Astrocyte (in vitro differentiated cells and primary cell): ENCODE measurements around the gene IDS. TPM values are rescaled to one million over a fixed set of nuclear protein-coding genes. Genes with fewer than 3 reads are reported as not detected.
A peak's percentile ranks its signal among the peaks of the same experiment; 100 is the strongest.

Source experiments
- DNase-seq: peaks from one replicate; pipeline ENCODE4 v3.0.0-alpha.2; 2010; ENCODE audit warnings: low read depth
- FAIRE-seq: peaks from 2 replicates; lab custom pipeline; 2011; peaks lifted over from hg19 to GRCh38; lab: Jason Lieb, UNC
- H2AFZ ChIP-seq: 2 replicates; pipeline ENCODE4 v1.6.0; 2012; ENCODE audit warnings: low read depth, low read length, inconsistent platforms
- H3K27ac ChIP-seq: 2 replicates; pipeline ENCODE4 v1.5.1; 2011; ENCODE audit warnings: low read depth, low read length, inconsistent platforms
- H3K27me3 ChIP-seq: 2 replicates; pipeline ENCODE4 v1.6.0; 2011; ENCODE audit warnings: low read length, inconsistent platforms; ENCODE audit not compliant: insufficient read depth
- H3K36me3 ChIP-seq: 2 replicates; pipeline ENCODE4 v1.5.1; 2011; ENCODE audit warnings: low read length, inconsistent platforms; ENCODE audit not compliant: insufficient read depth
- H3K4me1 ChIP-seq: 2 replicates; pipeline ENCODE4 v1.5.1; 2011; ENCODE audit warnings: low read length, inconsistent platforms; ENCODE audit not compliant: insufficient read depth
- H3K4me2 ChIP-seq: 2 replicates; pipeline ENCODE4 v1.6.0; 2012; ENCODE audit warnings: low read length, inconsistent platforms
- H3K4me3 ChIP-seq: 2 replicates; pipeline ENCODE4 v1.5.1; 2011; ENCODE audit warnings: low read depth, mild to moderate bottlenecking, low read length, inconsistent platforms; ENCODE audit not compliant: insufficient read depth
- H3K79me2 ChIP-seq: 2 replicates; pipeline ENCODE4 v1.6.0; 2012; ENCODE audit warnings: mild to moderate bottlenecking, low read length, inconsistent platforms; ENCODE audit not compliant: insufficient read depth
- H3K9ac ChIP-seq: 2 replicates; pipeline ENCODE4 v1.6.0; 2012; ENCODE audit warnings: mild to moderate bottlenecking, low read length, inconsistent platforms
- H3K9me3 ChIP-seq: 2 replicates; pipeline ENCODE4 v1.5.1; 2012; ENCODE audit warnings: low read depth, mild to moderate bottlenecking, low read length, inconsistent platforms; ENCODE audit not compliant: insufficient read depth
- H4K20me1 ChIP-seq: 2 replicates; pipeline ENCODE4 v1.6.0; 2012; ENCODE audit warnings: low read length, inconsistent platforms; ENCODE audit not compliant: insufficient read depth
- H3K27ac Mint-ChIP-seq: one replicate; pipeline ENCODE4 v1.8.0; 2021; ENCODE audit warnings: mild to moderate bottlenecking, mixed read lengths; ENCODE audit not compliant: unreplicated experiment
- H3K27me3 Mint-ChIP-seq: one replicate; pipeline ENCODE4 v1.8.0; 2021; ENCODE audit warnings: low read depth, mixed read lengths; ENCODE audit not compliant: unreplicated experiment
- H3K36me3 Mint-ChIP-seq: one replicate; pipeline ENCODE4 v1.8.0; 2021; ENCODE audit warnings: low read depth, mixed read lengths; ENCODE audit not compliant: unreplicated experiment
- H3K4me1 Mint-ChIP-seq: one replicate; pipeline ENCODE4 v1.8.0; 2021; ENCODE audit warnings: low read depth, mixed read lengths; ENCODE audit not compliant: unreplicated experiment
- H3K4me3 Mint-ChIP-seq: one replicate; pipeline ENCODE4 v1.8.0; 2021; ENCODE audit warnings: mild to moderate bottlenecking, moderate library complexity, mixed read lengths; ENCODE audit not compliant: unreplicated experiment
- H3K9me3 Mint-ChIP-seq: one replicate; pipeline ENCODE4 v1.8.0; 2021; ENCODE audit warnings: mild to moderate bottlenecking, mixed read lengths; ENCODE audit not compliant: unreplicated experiment
- EZH2 ChIP-seq: IDR thresholded peaks from 2 replicates; pipeline ENCODE4 v1.6.1; 2012; ENCODE audit warnings: mild to moderate bottlenecking, low read length, inconsistent platforms; ENCODE audit not compliant: insufficient read depth
- total RNA-seq: library from RNA; stranded (reverse); gene quantifications from 2 replicates; pipeline ENCODE4 v1.2.1, GENCODE V29; 2021
- TF ChIP-seq, protein P1 (sequence below): IDR thresholded peaks from 2 replicates; pipeline ENCODE4 v1.5.1; 2011; ENCODE audit warnings: low read depth, mild to moderate bottlenecking, inconsistent platforms, low read length, moderate library complexity; ENCODE audit not compliant: insufficient read depth

The IDS gene
- total RNA-seq, 1 donor from 2014 or later = 130 TPM

DNA sequence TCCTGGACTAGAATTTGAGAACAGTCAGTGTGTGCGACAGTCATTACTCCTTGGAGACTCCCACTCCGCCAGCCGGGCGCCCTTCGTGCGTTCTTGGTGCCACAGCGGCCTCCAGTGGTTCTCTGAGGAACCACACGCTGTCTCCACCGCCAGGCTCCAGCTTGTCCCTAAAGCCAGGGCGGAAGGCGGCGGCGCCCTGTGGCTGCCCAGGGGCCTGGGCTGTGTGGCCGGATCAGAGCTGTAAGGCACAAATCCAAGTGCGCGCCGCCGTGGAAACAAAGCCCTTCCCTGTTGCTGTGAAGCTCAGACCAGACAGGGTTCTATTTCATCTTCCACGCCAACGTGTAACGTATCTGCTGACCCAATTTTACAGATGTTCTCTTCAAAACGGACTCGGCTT, 34.2 kb downstream of the IDS start:
- Histone ChIP-seq H3K9me3 (no peaks in the 10 kb centered on the region), H2AFZ (peak overlapping the region; percentile 84), H3K4me1 (no peaks in the 10 kb centered on the region), H3K27me3 (no peaks in the 10 kb centered on the region), H3K9ac (peak overlapping the region; percentile 59), H3K79me2 (no peaks in the 10 kb centered on the region), H3K4me2 (peak overlapping the region; percentile 79), H3K27ac (no peak overlapping the region), H4K20me1 (no peaks in the 10 kb centered on the region), H3K4me3 (peak overlapping the region; percentile 23), H3K36me3 (no peaks in the 10 kb centered on the region)
- peaks cover 3% of the 10 kb centered on the region for H3K9me3 Mint-ChIP-seq
- DNase-seq = no peak
- H3K27me3 Mint-ChIP-seq = no peaks in the 10 kb centered on the region
- peaks cover 3% of the 10 kb centered on the region for H3K4me1 Mint-ChIP-seq
- no peaks in the 10 kb centered on the region for H3K36me3 Mint-ChIP-seq
- H3K4me3 Mint-ChIP-seq = no peak overlapping the region
- no peak for FAIRE-seq
- no peak overlapping the region for H3K27ac Mint-ChIP-seq
- TF ChIP-seq EZH2 = no peak
- TF ChIP-seq, protein P1, sequence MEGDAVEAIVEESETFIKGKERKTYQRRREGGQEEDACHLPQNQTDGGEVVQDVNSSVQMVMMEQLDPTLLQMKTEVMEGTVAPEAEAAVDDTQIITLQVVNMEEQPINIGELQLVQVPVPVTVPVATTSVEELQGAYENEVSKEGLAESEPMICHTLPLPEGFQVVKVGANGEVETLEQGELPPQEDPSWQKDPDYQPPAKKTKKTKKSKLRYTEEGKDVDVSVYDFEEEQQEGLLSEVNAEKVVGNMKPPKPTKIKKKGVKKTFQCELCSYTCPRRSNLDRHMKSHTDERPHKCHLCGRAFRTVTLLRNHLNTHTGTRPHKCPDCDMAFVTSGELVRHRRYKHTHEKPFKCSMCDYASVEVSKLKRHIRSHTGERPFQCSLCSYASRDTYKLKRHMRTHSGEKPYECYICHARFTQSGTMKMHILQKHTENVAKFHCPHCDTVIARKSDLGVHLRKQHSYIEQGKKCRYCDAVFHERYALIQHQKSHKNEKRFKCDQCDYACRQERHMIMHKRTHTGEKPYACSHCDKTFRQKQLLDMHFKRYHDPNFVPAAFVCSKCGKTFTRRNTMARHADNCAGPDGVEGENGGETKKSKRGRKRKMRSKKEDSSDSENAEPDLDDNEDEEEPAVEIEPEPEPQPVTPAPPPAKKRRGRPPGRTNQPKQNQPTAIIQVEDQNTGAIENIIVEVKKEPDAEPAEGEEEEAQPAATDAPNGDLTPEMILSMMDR = peak; percentile 51

DNA sequence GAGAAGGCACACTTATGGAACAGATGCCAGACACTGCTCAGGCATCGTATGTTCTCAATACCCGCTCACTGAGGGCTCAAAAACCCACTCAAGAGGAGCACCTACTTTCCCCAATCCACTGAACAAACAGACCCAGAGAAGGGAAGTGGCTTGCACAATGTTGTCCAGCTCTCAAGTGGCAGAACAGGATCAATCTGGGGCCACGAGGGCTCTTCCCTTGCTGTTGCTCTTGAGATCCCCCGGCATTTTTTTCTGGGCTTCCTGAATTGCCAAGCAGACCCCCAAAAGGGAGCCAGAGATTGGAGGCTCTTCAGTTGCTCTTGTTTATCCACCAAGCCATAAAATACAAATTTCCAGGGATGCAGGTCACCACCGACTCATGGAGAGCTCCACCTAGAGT, 35.7 kb downstream of the IDS start:
- no peaks in the 10 kb centered on the region for H3K4me1 ChIP-seq
- H3K27ac ChIP-seq = no peak overlapping the region
- DNase-seq (no peak), FAIRE-seq (no peak)
- no peak overlapping the region for H3K4me3 ChIP-seq
- no peaks in the 10 kb centered on the region for H3K36me3 ChIP-seq
- no peak overlapping the region for H3K4me2 ChIP-seq
- Mint-ChIP-seq H3K4me1 (peaks cover 3% of the 10 kb centered on the region), H3K27ac (no peak overlapping the region), H3K9me3 (peaks cover 3% of the 10 kb centered on the region), H3K4me3 (no peak overlapping the region), H3K36me3 (no peaks in the 10 kb centered on the region), H3K27me3 (no peaks in the 10 kb centered on the region)
- H2AFZ ChIP-seq = no peak overlapping the region
- TF ChIP-seq, protein P1 = no peak
- no peak for TF ChIP-seq EZH2
- H3K9ac ChIP-seq = no peak overlapping the region
- H3K79me2 ChIP-seq = no peaks in the 10 kb centered on the region
- H4K20me1 ChIP-seq = no peaks in the 10 kb centered on the region
- H3K27me3 ChIP-seq = no peaks in the 10 kb centered on the region
- no peaks in the 10 kb centered on the region for H3K9me3 ChIP-seq

DNA sequence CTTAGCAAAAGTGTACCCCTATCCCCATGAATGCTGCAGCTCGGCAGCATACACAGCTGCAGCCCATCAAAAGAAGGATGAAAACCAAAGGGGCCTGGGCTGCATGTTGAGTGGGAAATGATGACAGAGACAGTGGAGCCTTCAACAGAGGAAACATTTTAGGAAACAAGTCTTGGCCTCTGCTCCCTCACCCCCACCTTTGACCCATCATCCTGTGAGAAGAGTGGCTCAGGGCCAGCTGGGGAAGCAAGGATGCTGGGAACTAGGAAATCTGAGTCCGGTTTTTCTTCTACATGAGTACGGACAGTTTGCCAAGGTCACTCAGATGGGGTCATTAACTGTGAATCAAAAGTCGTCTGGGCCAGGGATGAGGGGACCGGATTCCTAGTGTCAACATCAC, 37.2 kb downstream of the IDS start:
- Mint-ChIP-seq H3K36me3 (no peaks in the 10 kb centered on the region), H3K27me3 (no peaks in the 10 kb centered on the region), H3K9me3 (peaks cover 3% of the 10 kb centered on the region), H3K4me1 (peaks cover 3% of the 10 kb centered on the region), H3K4me3 (no peak overlapping the region), H3K27ac (no peak overlapping the region)
- H3K4me1 ChIP-seq = no peaks in the 10 kb centered on the region
- no peaks in the 10 kb centered on the region for H3K79me2 ChIP-seq
- no peaks in the 10 kb centered on the region for H3K27me3 ChIP-seq
- DNase-seq = no peak
- no peaks in the 10 kb centered on the region for H3K36me3 ChIP-seq
- H3K9me3 ChIP-seq = no peaks in the 10 kb centered on the region
- H2AFZ ChIP-seq = no peak overlapping the region
- no peak overlapping the region for H3K27ac ChIP-seq
- peak; percentile 13 for FAIRE-seq
- no peaks in the 10 kb centered on the region for H4K20me1 ChIP-seq
- no peak overlapping the region for H3K9ac ChIP-seq
- TF ChIP-seq, protein P1 = no peak
- no peak for TF ChIP-seq EZH2
- no peak overlapping the region for H3K4me2 ChIP-seq
- H3K4me3 ChIP-seq = no peak overlapping the region
